ENCODE results near the gene ENTHD1.

GRCh38 chr22:39941601-39942000 is 48.0 kb upstream of the ENTHD1 start:
- TF ChIP-seq ARNT (IDR thresholded peaks at IDR 0.05): no peak
- no peak for TF ChIP-seq NFRKB (IDR thresholded peaks at IDR 0.05)
- TF ChIP-seq FOXM1 (IDR thresholded peaks at IDR 0.05; ENCODE audit: borderline replicate concordance): no peak
- no peak for TF ChIP-seq TARDBP (IDR thresholded peaks at IDR 0.05)
- no peak for TF ChIP-seq L3MBTL2 (conservative IDR thresholded peaks at IDR 0.05)

Data from HEK293T (cell line).